Fibroblast of mammary gland (primary cell): ENCODE results near the gene PRDM16.

Experiments
- DNase-seq: peaks from one replicate; pipeline ENCODE4 v3.0.0-alpha.2; 2010; ENCODE audit warnings: low read depth
- H3K4me3 ChIP-seq: 2 replicates; pipeline ENCODE4 v1.5.1; 2011; ENCODE audit warnings: low read depth, mild to moderate bottlenecking, low read length, moderate library complexity; ENCODE audit not compliant: control insufficient read depth
- CTCF ChIP-seq: conservative IDR thresholded peaks from 2 replicates; pipeline ENCODE4 v1.5.1; 2011; ENCODE audit warnings: low read depth, low read length, inconsistent platforms; ENCODE audit not compliant: control insufficient read depth, insufficient read depth

The PRDM16 gene

GRCh38 chr1:3101124-3101939 is 32.3 kb downstream of the PRDM16 start:
- H3K4me3 ChIP-seq: no peak overlapping the region
- no peak for TF ChIP-seq CTCF

DNA sequence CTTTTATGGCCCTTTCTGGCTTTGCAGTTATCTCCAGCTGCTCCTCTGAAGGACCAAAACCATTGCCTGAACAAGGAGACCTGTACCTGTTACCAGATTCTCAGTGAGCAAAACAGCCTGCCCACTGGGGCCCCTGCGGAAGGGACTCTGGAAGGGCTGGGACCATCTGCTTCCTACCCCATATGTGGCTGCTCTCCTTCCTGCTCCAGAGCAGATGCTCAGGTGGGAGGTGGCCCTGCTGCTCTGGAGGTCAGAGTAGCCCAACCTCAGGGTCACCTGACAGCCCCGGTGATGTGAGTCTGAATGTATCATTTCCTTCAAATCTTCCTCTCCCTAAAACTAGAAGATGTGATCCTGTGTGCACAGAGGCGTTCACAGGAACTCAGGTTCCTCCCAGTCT is 33.6 kb downstream of the PRDM16 start:
- no peak overlapping the region for H3K4me3 ChIP-seq
- TF ChIP-seq CTCF: no peak
- DNase-seq: no peak

More at GRCh38 chr1:3101124-3101939, 32.3 kb downstream of the PRDM16 start:
- no peak for DNase-seq

GRCh38 chr1:3103967-3104677 is 35.1 kb downstream of the PRDM16 start:
- no peak for DNase-seq
- TF ChIP-seq CTCF: no peak
- H3K4me3 ChIP-seq: no peak overlapping the region

- DNase-seq: no peak
- TF ChIP-seq CTCF: no peak
- no peak overlapping the region for H3K4me3 ChIP-seq
These were observed 36.3 kb downstream of the PRDM16 start for GRCh38 chr1:3105167-3105863.

GRCh38 chr1:3106216-3106615 is 37.2 kb downstream of the PRDM16 start:
- TF ChIP-seq CTCF: no peak
- no peak for DNase-seq
- no peak overlapping the region for H3K4me3 ChIP-seq

DNA sequence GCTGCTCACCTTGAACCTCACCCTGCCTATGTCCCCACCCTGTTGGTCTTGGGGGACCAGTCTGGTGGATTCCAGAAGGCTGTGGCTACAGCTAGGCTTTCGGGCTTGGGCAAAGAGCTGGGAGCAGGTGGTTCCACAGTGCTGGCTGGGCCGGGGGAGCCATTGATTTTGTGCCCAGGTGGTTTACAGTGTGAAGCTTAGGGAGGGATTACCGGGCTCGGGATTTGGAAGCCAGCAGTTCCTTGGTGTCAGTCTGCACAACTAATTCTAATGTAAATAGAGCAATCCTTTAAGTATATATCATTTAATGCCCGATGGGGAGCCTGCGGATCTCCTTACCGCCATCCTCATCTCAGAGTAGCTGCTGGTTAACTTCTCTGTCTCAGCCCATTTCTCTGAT is 38.2 kb downstream of the PRDM16 start:
- DNase-seq: no peak
- TF ChIP-seq CTCF: no peak

More for the DNA sequence above, 38.2 kb downstream of the PRDM16 start:
- H3K4me3 ChIP-seq: no peak overlapping the region
